ENCODE data around the gene ARHGAP30. TPM values are rescaled to one million over a fixed set of nuclear protein-coding genes. Genes with fewer than 3 reads are reported as not detected.

Gene ARHGAP30
- total RNA-seq, 3 donors from 2014 or later = 3.8 to 9.0 (median 8.1) TPM

DNA sequence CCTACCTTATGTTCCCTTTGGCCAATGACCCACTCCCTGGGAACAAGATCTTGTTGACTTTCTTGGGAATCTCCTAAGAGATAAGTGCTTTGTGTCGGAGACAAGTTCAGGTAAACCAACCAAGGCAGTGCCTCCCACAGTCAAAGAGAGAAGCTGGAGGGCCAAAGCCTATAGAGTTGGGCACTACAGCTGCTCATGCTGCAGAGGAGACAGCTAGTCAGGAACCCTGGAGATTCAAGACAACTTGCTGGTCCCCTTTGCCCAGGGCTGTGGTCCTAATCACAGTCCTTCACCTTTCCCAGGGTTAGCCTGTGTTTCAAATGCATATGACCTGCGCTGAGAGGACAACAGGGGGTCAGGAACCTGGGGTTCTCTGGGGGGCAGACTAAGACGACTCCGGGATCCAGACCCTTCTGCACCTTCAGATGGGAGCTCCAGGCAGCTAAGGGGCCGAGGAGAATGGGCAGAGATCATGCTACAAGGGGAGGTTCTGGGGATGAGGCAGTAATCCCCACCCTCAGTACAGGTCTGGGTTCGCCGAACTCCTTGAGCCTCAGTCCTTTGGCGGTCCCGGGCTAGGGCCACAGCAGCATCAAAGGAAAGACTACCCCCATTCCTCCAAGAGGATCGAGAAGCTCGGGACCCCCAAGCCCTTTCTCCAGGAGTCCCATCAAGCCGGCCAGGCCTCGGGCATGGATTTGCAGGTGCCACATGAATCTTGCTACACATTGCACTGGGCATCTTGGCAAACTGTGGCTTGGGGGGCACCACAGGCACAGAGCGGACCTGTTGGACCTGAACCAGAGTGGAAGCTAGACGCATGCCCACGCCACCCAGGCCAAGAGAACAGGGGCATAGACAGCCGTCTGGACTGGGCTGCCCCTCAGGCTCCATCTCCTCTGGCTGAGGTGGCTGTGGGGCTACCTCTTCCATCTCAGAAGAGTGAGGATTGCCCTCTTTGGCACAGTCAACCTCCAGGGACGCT, 22.0 kb downstream of the ARHGAP30 start:
- intact Hi-C loops (cut with DNase I, micrococcal nuclease) = loop anchor here in 1 of 2 donors (5.0 kb wide), 1 partner anchor 50 kb away; the partner anchor contains the start of gene KLHDC9
- Histone ChIP-seq H3K4me1 (ENCODE audit: low read depth) (peaks cover 7% of the 10 kb centered on the region), H3K9me3 (peaks cover 3% of the 10 kb centered on the region), H3K4me3 (no peak overlapping the region), H3K36me3 (ENCODE audit: low read depth) (peaks cover 1% of the 10 kb centered on the region)
- TF ChIP-seq, protein P1, sequence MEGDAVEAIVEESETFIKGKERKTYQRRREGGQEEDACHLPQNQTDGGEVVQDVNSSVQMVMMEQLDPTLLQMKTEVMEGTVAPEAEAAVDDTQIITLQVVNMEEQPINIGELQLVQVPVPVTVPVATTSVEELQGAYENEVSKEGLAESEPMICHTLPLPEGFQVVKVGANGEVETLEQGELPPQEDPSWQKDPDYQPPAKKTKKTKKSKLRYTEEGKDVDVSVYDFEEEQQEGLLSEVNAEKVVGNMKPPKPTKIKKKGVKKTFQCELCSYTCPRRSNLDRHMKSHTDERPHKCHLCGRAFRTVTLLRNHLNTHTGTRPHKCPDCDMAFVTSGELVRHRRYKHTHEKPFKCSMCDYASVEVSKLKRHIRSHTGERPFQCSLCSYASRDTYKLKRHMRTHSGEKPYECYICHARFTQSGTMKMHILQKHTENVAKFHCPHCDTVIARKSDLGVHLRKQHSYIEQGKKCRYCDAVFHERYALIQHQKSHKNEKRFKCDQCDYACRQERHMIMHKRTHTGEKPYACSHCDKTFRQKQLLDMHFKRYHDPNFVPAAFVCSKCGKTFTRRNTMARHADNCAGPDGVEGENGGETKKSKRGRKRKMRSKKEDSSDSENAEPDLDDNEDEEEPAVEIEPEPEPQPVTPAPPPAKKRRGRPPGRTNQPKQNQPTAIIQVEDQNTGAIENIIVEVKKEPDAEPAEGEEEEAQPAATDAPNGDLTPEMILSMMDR (IDR thresholded peaks at IDR 0.05) = no peak
- no peak for DNase-seq
- no peak for ATAC-seq

DNA sequence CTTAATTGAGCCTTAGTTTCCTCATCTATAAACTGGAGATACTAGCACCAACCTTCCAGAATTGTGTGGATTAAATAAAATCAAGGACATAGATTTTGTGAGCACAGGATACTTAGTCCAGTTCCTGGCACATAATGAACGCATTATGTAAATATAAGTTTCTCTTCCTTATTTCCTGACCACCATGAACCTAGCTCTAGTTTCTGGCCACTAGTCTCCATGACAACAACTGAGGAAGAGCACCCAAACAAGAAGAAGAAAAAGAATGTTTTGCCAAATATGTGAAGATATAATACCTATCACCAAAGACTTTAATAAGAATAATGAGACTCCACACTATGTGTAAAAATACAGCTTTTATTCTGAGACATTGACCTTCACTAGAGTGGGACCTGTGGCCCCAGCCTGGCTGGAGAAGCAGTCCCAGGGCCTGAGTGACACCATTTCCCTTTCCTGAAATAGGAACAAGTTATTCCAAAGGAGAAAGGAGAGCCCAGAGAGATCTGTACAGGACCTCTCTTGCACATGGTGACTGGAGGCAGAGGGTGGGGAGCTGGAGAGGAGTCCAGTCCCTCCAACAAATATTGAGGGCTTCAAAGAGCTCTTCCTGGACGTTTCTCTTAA, 23.0 kb downstream of the ARHGAP30 start:
- no peak overlapping the region for H3K4me3 ChIP-seq
- intact Hi-C loops (cut with DNase I, micrococcal nuclease) = loop anchor here in 1 of 2 donors (5.0 kb wide), 1 partner anchor 51 kb away; the partner anchor contains the start of gene KLHDC9
- peaks cover 7% of the 10 kb centered on the region for H3K4me1 ChIP-seq (ENCODE audit: low read depth)
- peaks cover 9% of the 10 kb centered on the region for H3K36me3 ChIP-seq (ENCODE audit: low read depth)
- DNase-seq (no peak), ATAC-seq (no peak)
- TF ChIP-seq, protein P1 (IDR thresholded peaks at IDR 0.05) = no peak
- H3K9me3 ChIP-seq = peaks cover 3% of the 10 kb centered on the region

DNA sequence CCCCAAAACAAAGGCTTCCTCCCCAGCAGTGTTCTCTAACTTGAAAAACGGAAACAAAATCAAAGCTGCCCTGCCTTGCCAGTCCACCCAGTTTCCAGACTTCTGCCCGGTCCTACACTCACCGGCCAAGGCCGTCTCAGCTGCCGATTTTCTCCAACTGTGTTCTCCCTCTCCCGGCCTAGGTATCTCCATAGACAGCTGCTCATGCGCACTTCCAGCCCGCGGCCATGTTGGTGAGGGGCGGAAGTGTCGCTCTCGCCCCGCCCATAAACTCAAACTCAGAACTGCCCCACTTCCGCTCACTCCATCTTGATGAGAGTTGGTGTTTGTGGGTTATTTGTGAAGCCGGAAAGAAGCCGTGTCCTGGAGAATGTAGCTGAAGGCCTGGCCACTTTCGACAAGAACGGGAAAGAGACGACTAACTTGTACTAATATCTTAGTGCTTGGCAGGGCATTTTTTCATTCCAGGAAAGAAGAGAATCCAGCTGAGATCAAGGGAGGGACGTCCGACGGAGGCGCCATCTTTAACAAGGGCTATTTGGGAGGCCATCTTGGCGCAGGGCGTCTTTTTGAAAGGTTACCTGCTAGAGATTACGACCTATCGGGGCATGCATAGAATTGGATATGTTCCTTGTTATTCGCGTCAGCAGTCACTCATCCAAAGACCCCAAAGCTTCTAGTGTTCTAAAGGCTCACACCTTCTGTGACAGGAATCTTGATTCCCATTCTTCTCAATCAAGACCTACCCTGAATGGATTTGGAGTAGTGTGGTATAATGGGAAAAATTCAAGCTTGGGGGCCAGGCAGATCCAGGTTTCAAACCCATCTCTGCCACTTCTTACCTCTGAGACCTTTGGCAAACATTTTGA, 23.7 kb downstream of the ARHGAP30 start, which contains the start of gene USF1:
Gene USF1, minus strand, starts transcription at position 242 of the 869 bp plus-strand sequence. CDS start 2,702 bp downstream, outside the sequence.
- intact Hi-C loops (cut with DNase I, micrococcal nuclease) = loop anchor here in 1 of 2 donors (5.0 kb wide), 1 partner anchor 51 kb away; the partner anchor contains the start of gene KLHDC9
- ATAC-seq = peak; percentile 94
- TF ChIP-seq, protein P1 (IDR thresholded peaks at IDR 0.05) = no peak
- peak within 1 kb of the TSS; percentile 74 for H3K4me3 ChIP-seq
- peak; percentile 95 to 96 (median 96) for DNase-seq
- H3K36me3 ChIP-seq (ENCODE audit: low read depth) = peaks cover 9% of the 10 kb centered on the region
- peaks cover 7% of the 10 kb centered on the region for H3K4me1 ChIP-seq (ENCODE audit: low read depth)
- peaks cover 3% of the 10 kb centered on the region for H3K9me3 ChIP-seq

GRCh38 chr1:161044908-161045735, 24.6 kb downstream of the ARHGAP30 start:
- Histone ChIP-seq H3K9me3 (peaks cover 3% of the 10 kb centered on the region), H3K4me3 (peak overlapping the region; percentile 74), H3K36me3 (ENCODE audit: low read depth) (peaks cover 17% of the 10 kb centered on the region), H3K4me1 (ENCODE audit: low read depth) (peaks cover 10% of the 10 kb centered on the region)
- intact Hi-C loops (cut with DNase I, micrococcal nuclease) = loop anchor here in 1 of 2 donors (5.0 kb wide), 1 partner anchor 52 kb away; the partner anchor contains the start of gene KLHDC9
- TF ChIP-seq, protein P1 (IDR thresholded peaks at IDR 0.05) = no peak
- DNase-seq (peak; percentile 77 to 87 (median 81)), ATAC-seq (peak; percentile 73)
